ENCODE data around the gene SYNJ1.

The SYNJ1 gene

GRCh38 chr21:32728848-32729247 is 1.0 kb upstream of the SYNJ1 start:
- TF ChIP-seq CTCF (IDR thresholded peaks at IDR 0.05; ENCODE audit: low read depth, low read length), result no peak
- no peak for DNase-seq
- Histone ChIP-seq H3K9me3 (no peaks in the 10 kb centered on the region), H3K4me1 (no peaks in the 10 kb centered on the region; the same call in 1 of the 2 replicates), H3K27me3 (no peaks in the 10 kb centered on the region), H3K4me3 (ENCODE audit: low read depth, low read length) (peak overlapping the region; percentile 100), H3K36me3 (peaks cover 18% of the 10 kb centered on the region)

GRCh38 chr21:32728456-32728839 is 635 bp upstream of the SYNJ1 start:
- no peak for DNase-seq
- Histone ChIP-seq H3K27me3 (no peaks in the 10 kb centered on the region), H3K4me3 (ENCODE audit: low read depth, low read length) (peak overlapping the region; percentile 100), H3K9me3 (no peaks in the 10 kb centered on the region), H3K36me3 (peaks cover 16% of the 10 kb centered on the region), H3K4me1 (no peaks in the 10 kb centered on the region; the same call in 1 of the 2 replicates)
- no peak for TF ChIP-seq CTCF (IDR thresholded peaks at IDR 0.05; ENCODE audit: low read depth, low read length)

DNA sequence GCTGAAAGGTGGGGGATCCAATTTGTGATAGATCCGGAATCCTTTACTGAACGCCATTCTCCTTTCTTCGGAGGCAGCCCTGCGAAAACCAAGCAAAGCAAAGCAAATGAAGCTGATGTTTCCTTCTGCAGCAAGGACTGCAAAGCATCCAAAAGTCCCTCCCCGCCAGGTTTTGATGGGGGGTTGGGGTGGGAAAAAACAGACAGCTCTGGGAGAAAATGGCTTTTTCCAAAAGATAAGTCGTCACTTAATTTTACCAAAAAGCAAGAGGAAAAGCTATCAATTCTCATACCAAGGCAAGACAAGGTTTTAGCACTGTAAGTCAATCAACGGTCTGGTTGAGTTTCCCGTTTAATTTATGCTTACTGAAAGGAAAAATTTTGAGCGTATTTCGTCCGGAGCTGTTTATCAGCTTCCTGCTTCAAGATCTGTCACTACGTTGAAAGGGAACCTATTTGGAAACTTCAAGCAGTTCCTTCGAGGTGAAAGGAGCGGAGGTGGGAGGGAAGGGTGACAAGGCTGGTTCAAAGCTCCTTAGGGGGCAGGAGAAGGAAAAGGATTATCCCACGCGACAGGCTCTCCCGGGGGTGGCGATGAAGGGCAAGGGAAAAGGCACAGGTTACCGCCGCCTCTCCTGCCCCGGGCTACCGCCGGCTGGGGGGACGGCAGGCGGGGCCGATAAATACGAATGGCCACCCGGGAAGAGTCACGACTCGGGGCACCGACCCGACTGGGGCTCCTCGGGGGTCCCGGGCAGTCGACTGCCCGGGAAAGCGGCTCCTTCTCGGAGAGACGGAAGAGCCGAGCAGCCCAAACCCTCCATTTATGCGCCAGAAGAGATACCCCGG is 750 bp downstream of the SYNJ1 start:
- Histone ChIP-seq H3K36me3 (peaks cover 2% of the 10 kb centered on the region), H3K9me3 (no peaks in the 10 kb centered on the region), H3K4me3 (ENCODE audit: low read depth, low read length) (peak overlapping the region; percentile 100), H3K27me3 (no peaks in the 10 kb centered on the region), H3K4me1 (no peaks in the 10 kb centered on the region; the same call in 1 of the 2 replicates)
- no peak for TF ChIP-seq CTCF (IDR thresholded peaks at IDR 0.05; ENCODE audit: low read depth, low read length)
- peak; percentile 49 for DNase-seq

GRCh38 chr21:32719085-32719484 is 8.7 kb downstream of the SYNJ1 start:
- no peaks in the 10 kb centered on the region; the same call in none of the 2 replicates for H3K36me3 ChIP-seq
- no peak overlapping the region for H3K4me3 ChIP-seq (ENCODE audit: low read depth, low read length)
- H3K27me3 ChIP-seq, result no peaks in the 10 kb centered on the region
- no peaks in the 10 kb centered on the region for H3K4me1 ChIP-seq
- no peak for TF ChIP-seq CTCF (IDR thresholded peaks at IDR 0.05; ENCODE audit: low read depth, low read length)
- no peak for DNase-seq
- H3K9me3 ChIP-seq, result no peaks in the 10 kb centered on the region

- no peaks in the 10 kb centered on the region for H3K4me1 ChIP-seq
- no peaks in the 10 kb centered on the region for H3K27me3 ChIP-seq
- no peak for TF ChIP-seq CTCF (IDR thresholded peaks at IDR 0.05; ENCODE audit: low read depth, low read length)
- DNase-seq, result no peak
- H3K4me3 ChIP-seq (ENCODE audit: low read depth, low read length), result no peak overlapping the region
- H3K36me3 ChIP-seq, result no peaks in the 10 kb centered on the region; the same call in none of the 2 replicates
- H3K9me3 ChIP-seq, result no peaks in the 10 kb centered on the region
Observed at GRCh38 chr21:32717851-32718316, 9.9 kb downstream of the SYNJ1 start.

DNA sequence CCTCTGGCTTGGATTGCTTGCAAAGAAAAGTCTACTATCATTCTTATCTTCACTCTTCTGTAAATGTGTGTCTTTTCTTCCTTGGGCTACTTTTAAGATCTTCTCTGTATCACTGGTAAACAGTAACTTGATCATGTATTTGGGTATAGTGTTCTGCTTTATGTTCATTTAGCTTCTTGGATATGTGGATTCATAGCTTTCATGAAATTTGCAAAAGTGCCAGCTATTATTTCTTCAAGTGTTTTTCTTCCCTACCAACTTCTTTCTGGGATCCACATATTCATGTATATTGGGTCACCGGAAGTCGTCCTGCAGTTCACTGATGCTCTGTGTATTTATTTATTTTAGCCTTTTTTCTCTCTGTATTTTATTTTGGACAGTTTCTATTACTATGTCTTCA is 11.3 kb downstream of the SYNJ1 start:
- TF ChIP-seq CTCF (IDR thresholded peaks at IDR 0.05; ENCODE audit: low read depth, low read length), result no peak

More for the DNA sequence above, 11.3 kb downstream of the SYNJ1 start:
- no peaks in the 10 kb centered on the region for H3K9me3 ChIP-seq
- no peaks in the 10 kb centered on the region for H3K4me1 ChIP-seq
- H3K4me3 ChIP-seq (ENCODE audit: low read depth, low read length), result no peak overlapping the region
- no peaks in the 10 kb centered on the region; the same call in none of the 2 replicates for H3K36me3 ChIP-seq
- DNase-seq, result no peak
- no peaks in the 10 kb centered on the region for H3K27me3 ChIP-seq

Data from BE2C (cell line).